ENCODE measurements around the gene GALNT12. TPM values are rescaled to one million over a fixed set of nuclear protein-coding genes. Genes with fewer than 3 reads are reported as not detected.

GALNT12 gene
- total RNA-seq, 1 experiment from 2014 or later = 3.3 TPM

DNA sequence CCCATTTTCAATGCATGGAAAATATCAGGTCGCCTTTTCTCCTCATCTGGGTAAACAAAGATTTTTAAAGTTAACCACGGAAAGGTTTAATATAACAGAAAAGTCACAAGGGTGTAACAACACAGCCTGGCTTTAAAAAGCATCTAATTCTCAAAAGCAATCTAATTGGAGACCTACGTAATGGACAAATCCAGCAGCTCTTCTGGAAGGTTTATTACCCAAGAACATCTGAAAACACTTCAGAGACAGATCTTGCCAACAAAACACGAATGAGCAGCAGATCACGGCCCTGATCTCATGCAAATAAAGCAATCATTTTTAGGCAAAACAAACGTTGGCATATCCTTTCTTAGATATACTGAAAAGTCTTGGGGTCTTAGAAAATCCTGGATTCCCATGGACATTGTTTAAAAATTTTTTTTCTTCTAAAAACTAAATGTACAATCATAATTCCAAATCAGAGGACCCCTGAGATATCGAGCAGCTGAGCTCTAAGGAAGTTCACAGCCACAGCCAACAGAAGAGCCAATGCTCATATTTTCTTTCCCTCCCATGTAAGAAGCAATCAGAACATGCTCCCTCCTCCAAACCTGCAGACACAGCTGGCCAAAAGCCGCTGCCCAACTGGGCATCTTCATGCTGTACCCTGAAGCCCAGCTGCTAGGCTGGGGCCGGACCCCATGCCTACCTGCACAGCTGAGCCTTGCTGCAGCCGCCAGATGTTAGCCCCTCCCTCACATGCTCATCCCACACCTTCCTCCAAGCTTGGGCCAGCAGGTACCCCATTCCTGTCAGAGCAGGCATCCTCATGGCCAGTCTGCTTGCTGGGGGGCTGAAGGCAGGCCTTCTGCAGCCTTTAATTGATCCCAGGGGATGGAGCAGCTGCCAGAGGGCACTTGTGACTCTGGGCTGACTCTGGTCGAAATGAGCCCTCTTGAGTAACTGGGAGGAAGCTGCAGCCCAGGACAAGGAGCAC lies 22.4 kb upstream of the GALNT12 start:
- CTCF ChIA-PET = no interaction called here
- in situ Hi-C loops (cut with HindIII; ENCODE audit: low pct_unique_long_range_greater_than_20kb, low sequenced_read_pairs) = no loop called here

DNA sequence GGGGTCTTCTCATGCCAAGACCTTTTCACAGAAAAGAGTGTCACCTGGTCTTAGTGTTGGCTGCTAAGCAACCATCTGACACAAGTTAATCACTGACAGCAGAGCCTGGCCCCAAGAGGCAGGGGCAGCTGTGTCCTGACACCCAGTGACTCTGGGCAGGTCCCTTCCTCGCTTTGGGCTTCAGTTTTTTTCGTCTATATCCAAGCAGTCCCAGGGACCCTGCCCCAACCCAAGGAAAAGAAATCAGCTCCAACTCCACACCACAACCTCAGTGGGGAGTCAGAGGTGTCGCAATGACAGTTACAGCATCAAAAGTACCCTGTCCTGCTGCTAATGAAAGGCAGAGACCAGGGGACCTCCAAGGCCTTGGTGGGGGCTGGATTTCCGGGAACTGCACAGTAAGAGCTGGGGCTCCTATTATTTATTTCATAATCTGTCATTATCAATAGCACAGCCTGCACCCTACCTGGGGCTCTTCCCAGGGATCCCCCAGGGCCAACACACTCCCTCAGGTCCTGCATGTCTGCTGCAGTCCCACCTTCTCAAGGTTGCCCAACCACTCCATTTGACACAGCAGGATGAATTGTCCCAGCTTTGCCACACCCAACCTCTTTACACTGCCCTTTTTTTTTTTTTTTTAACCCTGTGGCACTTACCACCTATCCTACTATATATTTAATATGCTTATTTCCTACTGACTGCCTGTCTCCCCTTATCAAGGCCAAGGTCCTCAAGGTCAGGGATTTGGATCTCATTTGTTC lies 20.5 kb upstream of the GALNT12 start:
- BruUV-seq (replicated peaks) = no TSS peak
- in situ Hi-C loops (cut with HindIII; ENCODE audit: low pct_unique_long_range_greater_than_20kb, low sequenced_read_pairs) (no loop called here), intact Hi-C loops (cut with micrococcal nuclease; ENCODE audit: unreplicated experiment) (no loop called here)
- ChIA-PET POLR2A (no interaction called here), CTCF (no interaction called here)
- no peak for DNase-seq (ENCODE audit: low read depth, low spot score)
- Histone ChIP-seq H3K4me3 (ENCODE audit: low read depth in 2 of 2, low read length in 2 of 2) (no peak overlapping the region), H3K27me3 (ENCODE audit: control insufficient read depth, insufficient read depth, low read length) (no peaks in the 10 kb centered on the region), H3K9me3 (ENCODE audit: control insufficient read depth, insufficient read depth, low read depth, low read length) (no peaks in the 10 kb centered on the region), H3K36me3 (ENCODE audit: control insufficient read depth, insufficient read depth, low read length) (no peaks in the 10 kb centered on the region; the same call in 1 of the 2 replicates), H3K4me1 (ENCODE audit: control insufficient read depth, insufficient read depth, low read length) (peaks cover 10% of the 10 kb centered on the region), H3K27ac (ENCODE audit: low read length) (no peak overlapping the region)
- TF ChIP-seq, protein P1, sequence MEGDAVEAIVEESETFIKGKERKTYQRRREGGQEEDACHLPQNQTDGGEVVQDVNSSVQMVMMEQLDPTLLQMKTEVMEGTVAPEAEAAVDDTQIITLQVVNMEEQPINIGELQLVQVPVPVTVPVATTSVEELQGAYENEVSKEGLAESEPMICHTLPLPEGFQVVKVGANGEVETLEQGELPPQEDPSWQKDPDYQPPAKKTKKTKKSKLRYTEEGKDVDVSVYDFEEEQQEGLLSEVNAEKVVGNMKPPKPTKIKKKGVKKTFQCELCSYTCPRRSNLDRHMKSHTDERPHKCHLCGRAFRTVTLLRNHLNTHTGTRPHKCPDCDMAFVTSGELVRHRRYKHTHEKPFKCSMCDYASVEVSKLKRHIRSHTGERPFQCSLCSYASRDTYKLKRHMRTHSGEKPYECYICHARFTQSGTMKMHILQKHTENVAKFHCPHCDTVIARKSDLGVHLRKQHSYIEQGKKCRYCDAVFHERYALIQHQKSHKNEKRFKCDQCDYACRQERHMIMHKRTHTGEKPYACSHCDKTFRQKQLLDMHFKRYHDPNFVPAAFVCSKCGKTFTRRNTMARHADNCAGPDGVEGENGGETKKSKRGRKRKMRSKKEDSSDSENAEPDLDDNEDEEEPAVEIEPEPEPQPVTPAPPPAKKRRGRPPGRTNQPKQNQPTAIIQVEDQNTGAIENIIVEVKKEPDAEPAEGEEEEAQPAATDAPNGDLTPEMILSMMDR (IDR thresholded peaks at IDR 0.05) = no peak
- no peak for TF ChIP-seq SIN3A (IDR thresholded peaks at IDR 0.05; ENCODE audit: borderline replicate concordance, insufficient read depth, low read depth, low read length)
- TF ChIP-seq, protein P2, sequence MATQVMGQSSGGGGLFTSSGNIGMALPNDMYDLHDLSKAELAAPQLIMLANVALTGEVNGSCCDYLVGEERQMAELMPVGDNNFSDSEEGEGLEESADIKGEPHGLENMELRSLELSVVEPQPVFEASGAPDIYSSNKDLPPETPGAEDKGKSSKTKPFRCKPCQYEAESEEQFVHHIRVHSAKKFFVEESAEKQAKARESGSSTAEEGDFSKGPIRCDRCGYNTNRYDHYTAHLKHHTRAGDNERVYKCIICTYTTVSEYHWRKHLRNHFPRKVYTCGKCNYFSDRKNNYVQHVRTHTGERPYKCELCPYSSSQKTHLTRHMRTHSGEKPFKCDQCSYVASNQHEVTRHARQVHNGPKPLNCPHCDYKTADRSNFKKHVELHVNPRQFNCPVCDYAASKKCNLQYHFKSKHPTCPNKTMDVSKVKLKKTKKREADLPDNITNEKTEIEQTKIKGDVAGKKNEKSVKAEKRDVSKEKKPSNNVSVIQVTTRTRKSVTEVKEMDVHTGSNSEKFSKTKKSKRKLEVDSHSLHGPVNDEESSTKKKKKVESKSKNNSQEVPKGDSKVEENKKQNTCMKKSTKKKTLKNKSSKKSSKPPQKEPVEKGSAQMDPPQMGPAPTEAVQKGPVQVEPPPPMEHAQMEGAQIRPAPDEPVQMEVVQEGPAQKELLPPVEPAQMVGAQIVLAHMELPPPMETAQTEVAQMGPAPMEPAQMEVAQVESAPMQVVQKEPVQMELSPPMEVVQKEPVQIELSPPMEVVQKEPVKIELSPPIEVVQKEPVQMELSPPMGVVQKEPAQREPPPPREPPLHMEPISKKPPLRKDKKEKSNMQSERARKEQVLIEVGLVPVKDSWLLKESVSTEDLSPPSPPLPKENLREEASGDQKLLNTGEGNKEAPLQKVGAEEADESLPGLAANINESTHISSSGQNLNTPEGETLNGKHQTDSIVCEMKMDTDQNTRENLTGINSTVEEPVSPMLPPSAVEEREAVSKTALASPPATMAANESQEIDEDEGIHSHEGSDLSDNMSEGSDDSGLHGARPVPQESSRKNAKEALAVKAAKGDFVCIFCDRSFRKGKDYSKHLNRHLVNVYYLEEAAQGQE (IDR thresholded peaks at IDR 0.05; ENCODE audit: insufficient read depth in 1 of 2, low read depth in 2 of 2, low read length in 1 of 2) = no peak
- TF ChIP-seq TCF7L2 (IDR thresholded peaks at IDR 0.05; ENCODE audit: low read depth, low read length) = no peak
- no peak for TF ChIP-seq POLR2AphosphoS5 (IDR thresholded peaks at IDR 0.05; ENCODE audit: low read depth, low read length)
- ATAC-seq = no peak

More for the DNA sequence above, 22.4 kb upstream of the GALNT12 start:
- ATAC-seq (no peak), DNase-seq (ENCODE audit: low read depth, low spot score) (no peak)
- BruUV-seq (replicated peaks) = no TSS peak
- intact Hi-C loops (cut with micrococcal nuclease; ENCODE audit: unreplicated experiment) = no loop called here
- Histone ChIP-seq H3K4me3 (ENCODE audit: low read depth in 2 of 2, low read length in 2 of 2) (no peak overlapping the region), H3K9me3 (ENCODE audit: control insufficient read depth, insufficient read depth, low read depth, low read length) (no peaks in the 10 kb centered on the region), H3K27me3 (ENCODE audit: control insufficient read depth, insufficient read depth, low read length) (no peaks in the 10 kb centered on the region), H3K36me3 (ENCODE audit: control insufficient read depth, insufficient read depth, low read length) (no peaks in the 10 kb centered on the region; the same call in 1 of the 2 replicates), H3K4me1 (ENCODE audit: control insufficient read depth, insufficient read depth, low read length) (no peaks in the 10 kb centered on the region), H3K27ac (ENCODE audit: low read length) (no peak overlapping the region)
- TF ChIP-seq, protein P1 (IDR thresholded peaks at IDR 0.05) = no peak
- TF ChIP-seq, protein P2 (IDR thresholded peaks at IDR 0.05; ENCODE audit: insufficient read depth in 1 of 2, low read depth in 2 of 2, low read length in 1 of 2) = no peak
- TF ChIP-seq SIN3A (IDR thresholded peaks at IDR 0.05; ENCODE audit: borderline replicate concordance, insufficient read depth, low read depth, low read length) (no peak), TCF7L2 (IDR thresholded peaks at IDR 0.05; ENCODE audit: low read depth, low read length) (no peak), POLR2AphosphoS5 (IDR thresholded peaks at IDR 0.05; ENCODE audit: low read depth, low read length) (no peak)
- POLR2A ChIA-PET = interaction anchor here (0.6 kb wide), 1 partner anchor 222 kb away, joined by 21 read pairs; no protein-coding TSS in a partner anchor
